Measurements from ENCODE around the gene ATP5PB. TPM values are rescaled to one million over a fixed set of nuclear protein-coding genes. Genes with fewer than 3 reads are reported as not detected.

ATP5PB gene
- total RNA-seq, 4 donors from 2014 or later, result 91.2 to 176 (median 103) TPM

DNA sequence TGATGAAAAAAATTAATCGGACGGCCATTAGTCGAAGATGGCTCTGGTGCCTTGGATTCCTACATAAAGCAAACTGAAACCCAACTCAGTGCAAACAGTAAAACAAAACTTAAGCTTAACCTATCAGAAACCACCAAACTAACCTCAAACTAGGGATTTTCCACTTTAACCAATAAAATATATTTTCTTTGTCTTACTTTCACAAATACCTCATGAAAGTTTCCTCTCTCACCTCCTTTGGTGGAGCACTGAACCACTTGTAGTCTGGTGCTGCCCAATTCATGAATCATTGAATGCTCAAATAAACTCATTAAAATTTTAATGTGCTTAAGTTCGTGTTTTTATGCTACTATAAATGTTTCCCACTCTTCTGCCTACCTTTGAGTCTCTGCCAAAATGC lies 47.1 kb downstream of the ATP5PB start:
- TF ChIP-seq, protein P1, sequence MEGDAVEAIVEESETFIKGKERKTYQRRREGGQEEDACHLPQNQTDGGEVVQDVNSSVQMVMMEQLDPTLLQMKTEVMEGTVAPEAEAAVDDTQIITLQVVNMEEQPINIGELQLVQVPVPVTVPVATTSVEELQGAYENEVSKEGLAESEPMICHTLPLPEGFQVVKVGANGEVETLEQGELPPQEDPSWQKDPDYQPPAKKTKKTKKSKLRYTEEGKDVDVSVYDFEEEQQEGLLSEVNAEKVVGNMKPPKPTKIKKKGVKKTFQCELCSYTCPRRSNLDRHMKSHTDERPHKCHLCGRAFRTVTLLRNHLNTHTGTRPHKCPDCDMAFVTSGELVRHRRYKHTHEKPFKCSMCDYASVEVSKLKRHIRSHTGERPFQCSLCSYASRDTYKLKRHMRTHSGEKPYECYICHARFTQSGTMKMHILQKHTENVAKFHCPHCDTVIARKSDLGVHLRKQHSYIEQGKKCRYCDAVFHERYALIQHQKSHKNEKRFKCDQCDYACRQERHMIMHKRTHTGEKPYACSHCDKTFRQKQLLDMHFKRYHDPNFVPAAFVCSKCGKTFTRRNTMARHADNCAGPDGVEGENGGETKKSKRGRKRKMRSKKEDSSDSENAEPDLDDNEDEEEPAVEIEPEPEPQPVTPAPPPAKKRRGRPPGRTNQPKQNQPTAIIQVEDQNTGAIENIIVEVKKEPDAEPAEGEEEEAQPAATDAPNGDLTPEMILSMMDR (IDR thresholded peaks at IDR 0.05), result no peak
- no peak for DNase-seq (ENCODE audit: low spot score in 2 of 2)
- Histone ChIP-seq H3K27me3 (no peaks in the 10 kb centered on the region), H3K27ac (no peak overlapping the region), H3K9me3 (no peaks in the 10 kb centered on the region), H3K4me3 (no peak overlapping the region), H3K36me3 (no peaks in the 10 kb centered on the region), H3K4me1 (no peaks in the 10 kb centered on the region)
- 82 to 84% methylated on average over 4 of the region's 4 CpGs for WGBS, 2 donors

- Histone ChIP-seq H3K4me1 (no peaks in the 10 kb centered on the region), H3K9me3 (no peaks in the 10 kb centered on the region), H3K4me3 (no peak overlapping the region), H3K36me3 (no peaks in the 10 kb centered on the region), H3K27ac (no peak overlapping the region), H3K27me3 (no peaks in the 10 kb centered on the region)
- TF ChIP-seq EP300 (IDR thresholded peaks at IDR 0.05) (no peak), POLR2A (IDR thresholded peaks at IDR 0.05) (no peak)
- TF ChIP-seq, protein P1 (IDR thresholded peaks at IDR 0.05), result no peak
- no peak for DNase-seq (ENCODE audit: low spot score in 2 of 2)
- WGBS, 2 donors, result 59 to 71% methylated on average over 5 of the region's 5 CpGs
Observed at GRCh38 chr1:111497592-111497991, 48.3 kb downstream of the ATP5PB start.

GRCh38 chr1:111499026-111499785 lies 49.9 kb downstream of the ATP5PB start:
- Histone ChIP-seq H3K27me3 (no peaks in the 10 kb centered on the region), H3K4me3 (no peak overlapping the region), H3K36me3 (no peaks in the 10 kb centered on the region), H3K4me1 (no peaks in the 10 kb centered on the region), H3K27ac (no peak overlapping the region), H3K9me3 (no peaks in the 10 kb centered on the region)
- 84 to 87% methylated on average over 5 of the region's 5 CpGs for WGBS, 2 donors
- TF ChIP-seq, protein P1 (IDR thresholded peaks at IDR 0.05), result no peak
- TF ChIP-seq POLR2A (IDR thresholded peaks at IDR 0.05) (no peak), EP300 (IDR thresholded peaks at IDR 0.05) (no peak)
- DNase-seq (ENCODE audit: low spot score in 2 of 2), result no peak

GRCh38 chr1:111501645-111502044 lies 52.4 kb downstream of the ATP5PB start:
- H3K4me3 ChIP-seq, result peak overlapping the region in 2 of 4 donors; percentile 21
- no peaks in the 10 kb centered on the region for H3K36me3 ChIP-seq
- H3K9me3 ChIP-seq, result no peaks in the 10 kb centered on the region
- WGBS, 2 donors, result 69 to 71% methylated on average over 7 of the region's 7 CpGs
- no peaks in the 10 kb centered on the region for H3K27me3 ChIP-seq
- TF ChIP-seq, protein P1 (IDR thresholded peaks at IDR 0.05), result no peak
- TF ChIP-seq EP300 (IDR thresholded peaks at IDR 0.05), result peak in 1 of 2 donors; percentile 37
- H3K4me1 ChIP-seq, result peaks cover 0 to 15% (median 9%) of the 10 kb centered on the region in 4 donors
- DNase-seq (ENCODE audit: low spot score in 2 of 2), result no peak
- peak overlapping the region in 3 of 4 donors; percentile 19 to 42 (median 42) for H3K27ac ChIP-seq

DNA sequence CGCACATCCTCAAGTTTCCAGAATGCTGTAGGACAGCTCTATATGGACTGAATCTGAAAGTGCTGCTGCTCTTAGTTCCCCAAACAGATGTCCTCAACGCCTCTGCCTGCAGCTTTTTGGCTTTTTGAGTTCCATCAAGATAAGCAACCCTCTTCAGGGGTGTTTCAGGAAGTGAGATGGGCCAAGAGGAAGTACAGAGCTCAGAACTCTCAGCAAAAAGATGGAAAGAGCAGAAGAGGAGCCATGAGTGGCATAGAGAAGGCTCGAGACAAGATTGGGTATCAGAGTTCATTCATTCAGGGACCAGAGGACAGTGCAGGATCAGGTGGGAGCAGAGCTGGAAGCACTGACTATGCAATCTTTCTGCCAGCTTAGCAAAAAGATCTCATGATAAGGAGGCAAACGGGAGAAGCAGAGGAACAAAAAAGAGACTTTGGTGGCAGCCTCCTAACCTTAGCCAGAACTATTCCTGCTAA lies 54.4 kb downstream of the ATP5PB start, which contains the start of the genes ADORA3 and TMIGD3:
Gene ADORA3, minus strand, starts transcription at position 49 of the 476 bp plus-strand sequence. CDS start 279 bp downstream, outside the sequence.
Gene TMIGD3, minus strand, starts transcription at position 49 of the 476 bp plus-strand sequence. CDS start 279 bp downstream, outside the sequence.
- Histone ChIP-seq H3K27me3 (no peaks in the 10 kb centered on the region), H3K4me3 (peak within 1 kb of the TSS in 1 of 4 donors; percentile 25), H3K4me1 (peaks cover 0 to 29% (median 22%) of the 10 kb centered on the region in 4 donors), H3K27ac (peak within 1 kb of the TSS in 3 of 4 donors; percentile 43 to 97 (median 70)), H3K9me3 (no peaks in the 10 kb centered on the region), H3K36me3 (no peaks in the 10 kb centered on the region)
- 80 to 83% methylated on average over 4 of the region's 4 CpGs for WGBS, 2 donors
- DNase-seq (ENCODE audit: low spot score in 2 of 2), result no peak
- TF ChIP-seq, protein P1 (IDR thresholded peaks at IDR 0.05), result no peak
- TF ChIP-seq POLR2A (IDR thresholded peaks at IDR 0.05), result peak in 1 of 2 donors; percentile 31
- TF ChIP-seq EP300 (IDR thresholded peaks at IDR 0.05), result peak in 1 of 2 donors; percentile 34
